Neural progenitor cell (in vitro differentiated cells): Measurements from ENCODE around the gene MT1H.

Experiments
- CTCF ChIP-seq: fragments of 200-600 bp; sonication (generic); IDR thresholded peaks from 2 replicates; pipeline ENCODE4 v1.5.1; 2017; ENCODE audit warnings: antibody characterized with exemption, mild to moderate bottlenecking
- EZH2 ChIP-seq: fragments of 200-600 bp; sonication (generic); IDR thresholded peaks from 2 replicates; pipeline ENCODE4 v1.6.1; 2017; ENCODE audit warnings: antibody characterized with exemption, mild to moderate bottlenecking, moderate library complexity
- EZH2phosphoT487 ChIP-seq: fragments of 200-600 bp; sonication (generic); IDR thresholded peaks from 2 replicates; pipeline ENCODE4 v1.6.1; 2017; ENCODE audit warnings: antibody characterized with exemption

GRCh38 chr16:56679818-56680217 lies 10.2 kb downstream of the MT1H start:
- no peak for TF ChIP-seq CTCF
- TF ChIP-seq EZH2 = no peak
- TF ChIP-seq EZH2phosphoT487 = no peak
